Measurements from ENCODE around the gene AK8.

The AK8 gene

GRCh38 chr9:132801659-132802058 is 76.4 kb downstream of the AK8 start:
- Histone ChIP-seq H3K9me3 (no peaks in the 10 kb centered on the region), H3K36me3 (no peaks in the 10 kb centered on the region), H3K27me3 (peaks cover 69% of the 10 kb centered on the region), H3K4me1 (ENCODE audit: control insufficient read depth in 1 of 2, insufficient read depth in 1 of 2, low read depth in 1 of 2, low read length in 1 of 2) (no peaks in the 10 kb centered on the region), H3K4me3 (ENCODE audit: low read depth in 1 of 2, low read length in 1 of 2) (no peak overlapping the region), H3K27ac (no peak overlapping the region)
- TF ChIP-seq CTCF (IDR thresholded peaks at IDR 0.05): no peak

GRCh38 chr9:132800038-132800648 is 77.9 kb downstream of the AK8 start:
- no peak overlapping the region for H3K27ac ChIP-seq
- H3K27me3 ChIP-seq: peaks cover 76% of the 10 kb centered on the region
- TF ChIP-seq CTCF (IDR thresholded peaks at IDR 0.05): peak; percentile 58
- no peaks in the 10 kb centered on the region for H3K9me3 ChIP-seq
- no peaks in the 10 kb centered on the region for H3K4me1 ChIP-seq (ENCODE audit: control insufficient read depth in 1 of 2, insufficient read depth in 1 of 2, low read depth in 1 of 2, low read length in 1 of 2)
- H3K36me3 ChIP-seq: no peaks in the 10 kb centered on the region
- H3K4me3 ChIP-seq (ENCODE audit: low read depth in 1 of 2, low read length in 1 of 2): no peak overlapping the region

GRCh38 chr9:132798817-132799790 is 79.0 kb downstream of the AK8 start:
- Histone ChIP-seq H3K36me3 (no peaks in the 10 kb centered on the region), H3K4me3 (ENCODE audit: low read depth in 1 of 2, low read length in 1 of 2) (no peak overlapping the region), H3K4me1 (ENCODE audit: control insufficient read depth in 1 of 2, insufficient read depth in 1 of 2, low read depth in 1 of 2, low read length in 1 of 2) (no peaks in the 10 kb centered on the region), H3K27ac (no peak overlapping the region), H3K27me3 (peaks cover 76% of the 10 kb centered on the region), H3K9me3 (no peaks in the 10 kb centered on the region)
- no peak for TF ChIP-seq CTCF (IDR thresholded peaks at IDR 0.05)

- peaks cover 73% of the 10 kb centered on the region for H3K27me3 ChIP-seq
- no peaks in the 10 kb centered on the region for H3K9me3 ChIP-seq
- no peaks in the 10 kb centered on the region for H3K4me1 ChIP-seq (ENCODE audit: control insufficient read depth in 1 of 2, insufficient read depth in 1 of 2, low read depth in 1 of 2, low read length in 1 of 2)
- no peak for TF ChIP-seq CTCF (IDR thresholded peaks at IDR 0.05)
- H3K36me3 ChIP-seq: no peaks in the 10 kb centered on the region
- H3K27ac ChIP-seq: no peak overlapping the region
- H3K4me3 ChIP-seq (ENCODE audit: low read depth in 1 of 2, low read length in 1 of 2): no peak overlapping the region
Observed at GRCh38 chr9:132797861-132798659, 80.0 kb downstream of the AK8 start.

GRCh38 chr9:132795511-132796303 is 82.4 kb downstream of the AK8 start:
- H3K4me1 ChIP-seq (ENCODE audit: control insufficient read depth in 1 of 2, insufficient read depth in 1 of 2, low read depth in 1 of 2, low read length in 1 of 2): no peaks in the 10 kb centered on the region
- TF ChIP-seq CTCF (IDR thresholded peaks at IDR 0.05): no peak
- H3K9me3 ChIP-seq: no peaks in the 10 kb centered on the region
- H3K4me3 ChIP-seq (ENCODE audit: low read depth in 1 of 2, low read length in 1 of 2): no peak overlapping the region
- H3K27me3 ChIP-seq: peaks cover 69% of the 10 kb centered on the region
- no peak overlapping the region for H3K27ac ChIP-seq
- no peaks in the 10 kb centered on the region for H3K36me3 ChIP-seq
